HFFc6 (cell line): Measurements from ENCODE around the gene C1orf87. TPM values are rescaled to one million over a fixed set of nuclear protein-coding genes. Genes with fewer than 3 reads are reported as not detected.
A peak's percentile ranks its signal among the peaks of the same experiment; 100 is the strongest.

Experiments
- DNase-seq: peaks from one replicate; pipeline ENCODE4 v3.0.0-alpha.2; 2018
- H3K27ac Mint-ChIP-seq: 2 replicates; pipeline ENCODE4 v1.8.0; 2020; ENCODE audit warnings: mild to moderate bottlenecking, mixed read lengths
- H3K27me3 Mint-ChIP-seq: 2 replicates; pipeline ENCODE4 v1.8.0; 2021; ENCODE audit warnings: mild to moderate bottlenecking, moderate library complexity, mixed read lengths; ENCODE audit not compliant: insufficient read depth
- H3K36me3 Mint-ChIP-seq: 2 replicates; pipeline ENCODE4 v1.8.0; 2021; ENCODE audit warnings: low read depth, mixed read lengths
- H3K4me1 Mint-ChIP-seq: 2 replicates; pipeline ENCODE4 v1.8.0; 2020; ENCODE audit warnings: low read depth, mixed read lengths
- H3K4me3 Mint-ChIP-seq: 2 replicates; pipeline ENCODE4 v1.8.0; 2020; ENCODE audit warnings: mild to moderate bottlenecking, moderate library complexity, mixed read lengths
- H3K9me3 Mint-ChIP-seq: 2 replicates; pipeline ENCODE4 v1.8.0; 2020; ENCODE audit warnings: mild to moderate bottlenecking, mixed read lengths
- total RNA-seq, 6 experiments: library from RNA; stranded (reverse); fragmentation: NEBNext Ultra II Directional; extraction: Animal tissue kit (Norgen Biotek cat#: 25700); gene quantifications; 2 replicates in 1 of 6; 3 replicates in 5 of 6; pipeline ENCODE4 v1.2.3, GENCODE V29; 2021
- TF ChIP-seq, protein P1 (sequence below): fragments of 200-600 bp; sonication (generic); IDR thresholded peaks from 2 replicates; pipeline ENCODE4 v1.5.0; 2021; ENCODE audit warnings: antibody characterized with exemption, mild to moderate bottlenecking

C1orf87 gene
- total RNA-seq, 6 experiments from 2014 or later: not detected

DNA sequence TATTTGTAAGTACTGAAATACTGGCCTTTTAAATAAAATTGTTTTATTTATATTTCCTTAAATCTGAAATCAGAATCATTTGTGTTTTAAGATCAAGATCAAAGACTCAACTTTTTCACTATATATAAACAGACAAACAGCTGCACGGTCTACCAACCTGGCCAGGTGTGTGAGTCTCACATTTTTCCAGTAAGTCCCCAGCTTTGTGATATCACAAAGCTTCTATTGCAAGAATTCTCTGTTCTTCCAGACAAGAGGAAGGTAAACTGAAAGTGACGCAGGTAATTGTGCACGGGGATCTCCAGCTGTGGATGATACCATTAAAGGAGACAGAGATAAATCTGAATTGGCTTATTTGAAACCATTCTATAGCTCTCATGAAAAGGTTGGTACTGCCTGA lies 105.8 kb downstream of the C1orf87 start:
- Mint-ChIP-seq H3K27ac (no peak overlapping the region), H3K9me3 (no peaks in the 10 kb centered on the region), H3K4me1 (peaks cover 25% of the 10 kb centered on the region), H3K4me3 (no peak overlapping the region), H3K27me3 (peaks cover 12% of the 10 kb centered on the region), H3K36me3 (no peaks in the 10 kb centered on the region)
- TF ChIP-seq, protein P1, sequence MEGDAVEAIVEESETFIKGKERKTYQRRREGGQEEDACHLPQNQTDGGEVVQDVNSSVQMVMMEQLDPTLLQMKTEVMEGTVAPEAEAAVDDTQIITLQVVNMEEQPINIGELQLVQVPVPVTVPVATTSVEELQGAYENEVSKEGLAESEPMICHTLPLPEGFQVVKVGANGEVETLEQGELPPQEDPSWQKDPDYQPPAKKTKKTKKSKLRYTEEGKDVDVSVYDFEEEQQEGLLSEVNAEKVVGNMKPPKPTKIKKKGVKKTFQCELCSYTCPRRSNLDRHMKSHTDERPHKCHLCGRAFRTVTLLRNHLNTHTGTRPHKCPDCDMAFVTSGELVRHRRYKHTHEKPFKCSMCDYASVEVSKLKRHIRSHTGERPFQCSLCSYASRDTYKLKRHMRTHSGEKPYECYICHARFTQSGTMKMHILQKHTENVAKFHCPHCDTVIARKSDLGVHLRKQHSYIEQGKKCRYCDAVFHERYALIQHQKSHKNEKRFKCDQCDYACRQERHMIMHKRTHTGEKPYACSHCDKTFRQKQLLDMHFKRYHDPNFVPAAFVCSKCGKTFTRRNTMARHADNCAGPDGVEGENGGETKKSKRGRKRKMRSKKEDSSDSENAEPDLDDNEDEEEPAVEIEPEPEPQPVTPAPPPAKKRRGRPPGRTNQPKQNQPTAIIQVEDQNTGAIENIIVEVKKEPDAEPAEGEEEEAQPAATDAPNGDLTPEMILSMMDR: no peak
- DNase-seq: no peak

DNA sequence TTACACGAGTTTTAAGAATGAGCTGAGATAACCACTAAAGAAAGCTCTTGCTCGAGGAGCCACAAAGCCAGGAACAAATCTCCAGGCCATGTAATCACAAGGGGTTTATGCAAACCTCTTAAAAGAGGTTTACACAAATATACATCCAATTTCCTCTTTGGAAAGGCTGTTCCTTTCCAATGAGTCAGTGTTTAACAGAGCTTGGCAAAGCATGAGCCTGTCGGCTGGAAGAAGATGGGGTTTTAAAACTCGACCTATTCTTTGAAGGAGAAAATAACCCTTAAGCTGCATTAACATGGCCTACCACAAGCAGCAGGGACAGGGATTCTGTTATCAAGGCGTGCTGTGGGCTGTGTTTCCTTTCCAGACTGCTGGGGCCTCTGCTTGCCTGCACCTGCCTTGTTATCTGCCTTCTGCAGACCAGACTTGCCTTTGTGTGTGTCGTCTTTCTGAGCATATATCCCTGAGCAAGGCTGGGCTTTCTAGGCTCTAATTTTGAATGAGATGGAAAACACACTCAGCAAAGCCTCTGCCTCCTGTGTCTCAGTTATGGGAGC lies 106.4 kb downstream of the C1orf87 start:
- peaks cover 25% of the 10 kb centered on the region for H3K4me1 Mint-ChIP-seq
- H3K36me3 Mint-ChIP-seq: no peaks in the 10 kb centered on the region
- no peaks in the 10 kb centered on the region for H3K9me3 Mint-ChIP-seq
- H3K27me3 Mint-ChIP-seq: peaks cover 7% of the 10 kb centered on the region
- TF ChIP-seq, protein P1: no peak
- peak; percentile 43 for DNase-seq
- H3K27ac Mint-ChIP-seq: no peak overlapping the region; the same call in 1 of the 2 replicates
- H3K4me3 Mint-ChIP-seq: no peak overlapping the region; the same call in 1 of the 2 replicates

DNA sequence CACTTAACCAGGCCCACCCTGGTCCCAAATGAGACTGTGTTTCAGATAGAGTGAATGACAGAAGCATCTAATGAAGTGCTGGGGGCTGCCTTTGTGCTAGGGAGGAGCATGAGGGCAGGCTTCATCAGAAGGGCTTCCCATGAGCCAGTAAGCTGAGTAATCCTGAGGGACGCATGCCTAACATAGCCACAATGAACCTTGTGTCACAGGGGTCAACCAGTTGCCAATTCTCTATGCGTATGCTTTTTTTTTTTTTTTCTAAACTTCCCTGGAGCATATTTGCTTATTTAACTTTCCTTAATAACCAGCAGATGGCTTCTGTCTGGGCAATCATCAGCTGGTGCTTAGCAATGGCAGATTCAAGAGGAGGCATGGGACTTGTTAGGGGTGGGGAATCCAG lies 121.5 kb downstream of the C1orf87 start:
- Mint-ChIP-seq H3K4me3 (no peak overlapping the region), H3K9me3 (no peaks in the 10 kb centered on the region), H3K36me3 (no peaks in the 10 kb centered on the region), H3K27me3 (peaks cover 4% of the 10 kb centered on the region; the same call in 1 of the 2 replicates), H3K27ac (no peak overlapping the region), H3K4me1 (no peaks in the 10 kb centered on the region)
- TF ChIP-seq, protein P1: 0 out of 2 replicates have a peak, but pooled peaks have one; percentile 6
- DNase-seq: peak; percentile 4

DNA sequence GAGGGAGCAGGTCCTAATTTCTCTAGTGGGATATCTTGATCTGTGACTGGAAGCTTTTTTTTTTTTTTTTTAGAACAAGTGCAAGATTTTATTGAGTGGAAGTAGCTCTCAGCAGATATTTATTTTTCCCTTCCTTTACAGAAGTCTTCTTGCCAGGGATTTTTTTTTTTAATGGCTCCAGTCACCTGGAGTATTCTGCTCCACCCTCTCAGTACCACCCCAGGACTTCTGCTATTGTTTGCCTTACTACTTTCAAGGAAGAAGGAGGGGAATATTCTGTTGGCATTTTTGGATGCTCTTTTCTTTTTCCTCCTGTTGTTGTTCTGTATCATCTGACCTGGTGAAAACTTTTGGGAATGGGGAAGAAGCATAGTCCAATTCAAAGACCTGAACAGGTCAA lies 123.9 kb downstream of the C1orf87 start:
- TF ChIP-seq, protein P1: no peak
- Mint-ChIP-seq H3K4me1 (no peaks in the 10 kb centered on the region), H3K4me3 (no peak overlapping the region), H3K9me3 (no peaks in the 10 kb centered on the region), H3K27ac (no peak overlapping the region), H3K27me3 (peaks cover 4% of the 10 kb centered on the region; the same call in 1 of the 2 replicates), H3K36me3 (no peaks in the 10 kb centered on the region)
- DNase-seq: no peak

DNA sequence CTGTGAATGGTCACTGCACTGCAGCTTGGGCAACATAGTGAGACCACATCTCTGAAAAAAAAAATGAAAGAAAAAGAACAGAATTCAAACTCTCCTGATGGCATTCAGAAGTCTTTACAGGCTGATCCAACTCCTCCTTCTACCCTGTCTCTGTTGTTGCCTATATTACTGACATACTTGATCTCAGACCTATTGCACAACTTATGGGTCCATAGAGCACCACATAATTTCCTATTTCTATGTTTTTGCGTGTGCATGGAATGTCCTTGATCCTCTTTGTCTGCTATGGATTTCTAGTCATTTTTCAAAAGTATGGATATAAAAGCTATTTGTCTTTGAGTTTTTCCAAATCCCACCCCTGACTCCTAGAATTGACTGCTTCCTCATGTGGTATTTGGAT lies 124.6 kb downstream of the C1orf87 start:
- no peak for DNase-seq
- no peaks in the 10 kb centered on the region for H3K36me3 Mint-ChIP-seq
- H3K27me3 Mint-ChIP-seq: peaks cover 4% of the 10 kb centered on the region; the same call in 1 of the 2 replicates
- no peak overlapping the region for H3K4me3 Mint-ChIP-seq
- no peaks in the 10 kb centered on the region for H3K9me3 Mint-ChIP-seq
- TF ChIP-seq, protein P1: no peak
- no peak overlapping the region for H3K27ac Mint-ChIP-seq
- no peaks in the 10 kb centered on the region for H3K4me1 Mint-ChIP-seq
